AG04450 (cell line): ENCODE results near the gene SPATA19. TPM values are rescaled to one million over a fixed set of nuclear protein-coding genes. Genes with fewer than 3 reads are reported as not detected.

ENCODE experiments used
- CTCF ChIA-PET: fragments of 300-600, 350-600 bp; formaldehyde crosslinking; extraction: SDS; loops from one replicate; lab custom pipeline; 2022; ENCODE audit warnings: antibody characterized with exemption, inconsistent platforms; lab: Charles Lee
- POLR2A ChIA-PET: fragments of 350-600 bp; formaldehyde crosslinking; extraction: SDS; loops from one replicate; lab custom pipeline; 2021; ENCODE audit warnings: antibody characterized with exemption, inconsistent platforms; lab: Yijun Ruan, JAX
- DNase-seq: peaks from one replicate; pipeline ENCODE4 v3.0.0-alpha.2; 2011; ENCODE audit warnings: low read depth, low spot score
- H3K27ac ChIP-seq: one replicate; pipeline ENCODE4 v1.5.1; 2012; ENCODE audit warnings: low read depth, low read length, control low read depth
- H3K27me3 ChIP-seq: one replicate; pipeline ENCODE4 v1.6.0; 2012; ENCODE audit warnings: low read length; ENCODE audit not compliant: control insufficient read depth, insufficient read depth
- H3K4me3 ChIP-seq: 2 replicates; pipeline ENCODE4 v1.5.1; 2011; ENCODE audit warnings: mild to moderate bottlenecking, low read depth, low read length, control low read depth
- H3K9me3 ChIP-seq: 2 replicates; pipeline ENCODE4 v1.5.1; 2012; ENCODE audit warnings: low read length; ENCODE audit not compliant: control insufficient read depth, insufficient read depth
- CTCF ChIP-seq: IDR thresholded peaks from 2 replicates; pipeline ENCODE4 v1.5.1; 2011; ENCODE audit warnings: low read depth, low read length, control low read depth, inconsistent platforms
- polyA plus RNA-seq: library from polyadenylated mRNA; depleted of rRNA; stranded (reverse); fragments of >200 nt; gene quantifications from 2 replicates; pipeline ENCODE4 v1.2.3, GENCODE V29; 2011

SPATA19 gene
- polyA plus RNA-seq, 1 experiment = not detected

- no peak for DNase-seq
- Histone ChIP-seq H3K4me3 (no peak overlapping the region), H3K27me3 (no peaks in the 10 kb centered on the region), H3K9me3 (peaks cover 31% of the 10 kb centered on the region), H3K27ac (no peak overlapping the region)
- TF ChIP-seq CTCF = no peak
- ChIA-PET CTCF (no interaction called here), POLR2A (no interaction called here)
Measured at GRCh38 chr11:133844217-133844616, 1.1 kb downstream of the SPATA19 start.

GRCh38 chr11:133843454-133843987, 1.8 kb downstream of the SPATA19 start:
- TF ChIP-seq CTCF = no peak
- CTCF ChIA-PET = no interaction called here
- Histone ChIP-seq H3K27ac (no peak overlapping the region), H3K27me3 (no peaks in the 10 kb centered on the region), H3K4me3 (no peak overlapping the region), H3K9me3 (peaks cover 31% of the 10 kb centered on the region)
- POLR2A ChIA-PET = no interaction called here
- DNase-seq = no peak

GRCh38 chr11:133842730-133843129, 2.6 kb downstream of the SPATA19 start:
- peaks cover 31% of the 10 kb centered on the region for H3K9me3 ChIP-seq
- H3K4me3 ChIP-seq = no peak overlapping the region
- POLR2A ChIA-PET = no interaction called here
- no peaks in the 10 kb centered on the region for H3K27me3 ChIP-seq
- CTCF ChIA-PET = no interaction called here
- no peak for TF ChIP-seq CTCF
- no peak overlapping the region for H3K27ac ChIP-seq
- no peak for DNase-seq

GRCh38 chr11:133842053-133842452, 3.3 kb downstream of the SPATA19 start:
- no peak overlapping the region for H3K27ac ChIP-seq
- TF ChIP-seq CTCF = no peak
- no peak for DNase-seq
- no peak overlapping the region for H3K4me3 ChIP-seq
- ChIA-PET POLR2A (no interaction called here), CTCF (no interaction called here)
- no peaks in the 10 kb centered on the region for H3K27me3 ChIP-seq
- H3K9me3 ChIP-seq = peaks cover 36% of the 10 kb centered on the region

GRCh38 chr11:133841279-133842043, 3.9 kb downstream of the SPATA19 start:
- no peak overlapping the region for H3K4me3 ChIP-seq
- ChIA-PET POLR2A (no interaction called here), CTCF (no interaction called here)
- no peak overlapping the region for H3K27ac ChIP-seq
- peaks cover 36% of the 10 kb centered on the region for H3K9me3 ChIP-seq
- no peak for DNase-seq
- H3K27me3 ChIP-seq = no peaks in the 10 kb centered on the region
- TF ChIP-seq CTCF = no peak
